Stimulated activated CD8-positive, alpha-beta memory T cell treated with anti-CD3 and anti-CD28 coated beads, Interleukin-7, amount 100 ng/mL, for 48 hours (primary cell): ENCODE data around the gene RPS28.
A peak's percentile ranks its signal among the peaks of the same experiment; 100 is the strongest.
"Not testable (repeated sequence)": the region's sequence is repeated elsewhere in the genome, so short reads cannot be mapped to it uniquely, and the experiment has no call there.

Experiments used
- DNase-seq, 2 donors: peaks; one replicate each; pipeline ENCODE4 v3.0.0-alpha.2; 2020; ENCODE audit warnings: low read depth in 1 of 2; ENCODE audit errors: extremely low read depth in 1 of 2

The RPS28 gene

DNA sequence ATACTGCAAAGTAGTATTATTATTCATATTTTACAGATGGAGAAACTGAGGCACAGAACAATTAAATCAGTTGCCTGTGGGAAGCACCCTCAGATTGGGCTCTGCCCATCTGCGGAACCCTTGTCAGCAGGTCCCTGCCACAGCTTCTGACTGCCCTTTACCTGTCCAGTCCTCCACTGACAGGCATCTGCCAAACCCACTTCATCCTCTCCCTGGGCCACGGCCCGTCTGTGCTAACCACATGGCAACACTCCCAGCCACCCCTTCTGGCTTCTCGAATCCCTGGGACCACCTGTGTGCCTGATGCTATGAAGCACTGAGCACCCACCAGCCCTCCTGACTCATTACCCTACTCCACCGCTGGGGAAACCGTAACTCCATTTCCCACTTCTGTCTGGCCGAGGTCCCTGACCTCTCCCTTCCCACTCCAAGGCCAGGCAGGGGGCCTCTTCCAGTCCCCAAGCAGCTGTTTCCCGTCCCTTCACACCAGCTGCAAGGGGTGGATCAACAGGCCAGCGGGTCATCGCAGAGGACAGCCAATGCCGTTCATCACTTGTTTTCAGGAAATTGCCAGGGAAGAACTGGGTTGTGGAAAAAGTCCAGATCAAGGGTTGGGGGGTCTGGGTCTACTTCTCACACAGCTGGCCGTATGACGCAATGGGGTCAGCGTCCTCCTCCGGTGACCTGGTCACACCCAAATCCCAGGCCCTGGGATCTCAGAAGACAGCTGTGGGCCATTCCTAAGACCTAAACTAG lies 19.2 kb downstream of the RPS28 start:
- no peak for DNase-seq

DNA sequence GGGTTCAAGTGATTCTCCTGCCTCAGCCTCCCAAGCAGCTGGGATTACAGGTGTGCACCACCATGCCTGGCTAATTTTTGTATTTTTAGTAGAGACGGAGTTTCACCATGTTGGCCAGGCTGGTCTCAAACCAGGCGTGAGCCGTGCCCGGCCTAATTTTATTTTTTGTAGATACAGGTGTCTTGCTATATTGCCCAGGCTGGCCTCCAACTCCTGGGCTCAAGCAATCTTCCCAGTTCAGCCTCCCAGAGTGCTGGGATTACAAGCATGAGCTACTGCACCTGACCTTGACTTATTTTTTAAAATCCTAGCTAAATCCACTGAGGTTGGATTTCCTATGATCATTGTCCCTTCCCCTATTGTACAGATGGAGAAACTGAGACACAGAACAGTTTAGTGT lies 20.2 kb downstream of the RPS28 start:
- not testable (repeated sequence) for DNase-seq

DNA sequence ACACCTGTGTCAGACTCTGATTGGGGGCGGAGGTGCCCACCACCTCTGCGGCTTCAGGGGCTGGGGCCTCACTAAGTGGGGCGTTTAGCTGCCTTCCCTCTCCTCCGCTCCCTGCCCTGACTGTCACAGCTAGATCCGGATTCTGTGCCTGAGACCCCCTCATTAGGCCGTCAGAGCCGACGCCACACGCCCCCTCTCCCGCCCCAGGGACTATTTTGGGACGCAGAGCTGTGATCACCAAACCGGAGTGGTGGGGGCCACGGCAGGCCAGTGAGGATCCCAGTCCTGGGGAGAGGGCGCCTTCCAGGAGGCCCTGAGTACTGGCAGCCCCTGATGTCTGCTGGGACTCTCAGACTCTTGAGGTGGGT lies 21.0 kb downstream of the RPS28 start:
- DNase-seq: no peak

DNA sequence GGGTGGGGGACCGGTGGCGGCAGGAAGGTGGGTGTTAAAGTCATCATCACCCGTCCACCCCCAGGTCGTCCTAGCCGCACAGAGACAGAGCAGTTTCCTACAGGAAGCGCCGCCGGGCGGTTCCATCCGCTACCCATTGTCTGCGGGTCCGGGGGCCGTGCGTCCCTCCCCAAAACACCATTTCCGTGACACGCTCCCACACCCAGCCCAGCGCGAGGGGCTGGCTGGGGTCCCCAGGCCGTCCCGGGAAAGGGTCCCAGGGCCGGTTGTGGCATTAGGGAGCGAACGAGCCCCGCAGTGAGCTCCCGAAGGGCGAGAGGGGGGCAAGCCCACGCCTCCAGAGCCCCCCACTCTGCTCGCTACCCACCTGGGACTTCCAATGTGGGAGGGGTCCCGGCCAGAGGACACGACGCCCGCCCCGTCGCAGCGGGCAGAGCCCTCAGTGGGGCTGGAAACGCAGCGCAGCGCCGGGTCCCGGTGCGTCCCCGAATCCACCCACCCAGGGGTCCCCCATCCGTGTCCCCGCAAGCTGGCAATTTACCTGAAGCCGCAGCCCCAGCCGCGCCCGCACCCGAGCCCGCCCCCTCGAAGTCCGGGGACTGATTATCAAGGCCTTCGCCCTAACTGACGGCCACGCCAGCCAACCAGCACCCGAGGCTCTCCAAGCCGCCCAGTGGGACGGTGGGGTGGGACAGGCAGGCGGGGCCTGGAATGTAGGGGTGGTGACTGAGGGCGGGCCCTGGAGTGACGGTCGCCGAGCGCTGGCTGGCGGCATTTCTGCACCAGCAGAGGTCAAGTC lies 21.6 kb downstream of the RPS28 start, which contains the start of gene KANK3:
TSS of gene KANK3 (minus strand) at position 579 of the 799 bp plus-strand sequence. CDS start 5,434 bp downstream, outside the sequence.
- DNase-seq: peak; percentile 84 to 92

DNA sequence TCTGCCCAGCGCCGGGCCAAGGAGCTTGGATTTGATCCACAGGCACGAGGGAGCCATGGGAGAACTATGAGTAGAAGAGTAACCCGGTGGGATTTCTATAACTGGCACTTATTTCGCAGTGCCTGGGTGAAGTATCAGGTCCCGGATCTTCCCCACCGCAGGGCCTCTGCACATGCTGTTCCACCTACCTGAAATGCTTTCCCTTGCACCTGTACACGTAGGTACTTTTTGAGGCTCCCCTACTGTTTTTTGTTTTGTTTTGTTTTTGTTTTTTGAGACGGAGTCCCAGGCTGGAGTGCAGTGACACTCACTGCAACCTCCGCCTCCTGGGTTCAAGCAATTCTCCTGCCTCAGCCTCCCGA lies 22.2 kb downstream of the RPS28 start:
- DNase-seq: no peak

DNA sequence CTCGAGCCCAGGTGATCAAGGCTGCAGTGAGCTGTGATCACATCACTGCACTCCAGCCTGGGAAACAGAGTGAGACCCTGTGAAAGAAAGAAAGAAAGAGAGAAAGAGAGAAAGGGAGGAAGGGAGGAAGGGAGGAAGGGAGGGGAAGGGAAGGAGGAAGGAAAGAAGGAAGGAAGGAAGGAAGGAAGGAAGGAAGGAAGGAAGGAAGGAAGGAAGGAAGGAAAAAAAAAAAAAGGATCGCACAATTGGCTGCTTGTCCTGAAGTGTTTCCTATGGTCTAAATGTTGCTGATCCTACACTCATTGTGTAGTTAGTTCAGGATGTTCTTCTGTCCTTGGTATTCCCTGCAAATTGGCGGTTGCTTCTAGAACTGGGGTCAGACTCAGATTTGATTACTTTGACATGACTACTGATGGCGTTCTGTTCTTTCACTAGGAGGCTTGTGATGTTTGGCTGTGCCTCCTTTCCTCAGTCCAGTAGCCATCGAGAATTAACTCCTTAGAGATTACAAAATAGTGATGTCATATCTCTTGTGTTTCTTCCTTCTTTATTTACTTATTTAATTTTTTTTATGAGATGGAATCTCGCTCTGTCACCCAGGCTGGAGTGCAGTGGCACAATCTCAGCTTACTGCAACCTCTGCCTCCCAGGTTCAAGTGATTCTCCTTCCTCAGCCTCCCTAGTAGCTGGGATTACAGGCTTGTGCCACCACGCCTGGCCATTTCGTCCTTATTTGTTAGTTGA lies 28.5 kb downstream of the RPS28 start:
- DNase-seq: not testable (repeated sequence)

DNA sequence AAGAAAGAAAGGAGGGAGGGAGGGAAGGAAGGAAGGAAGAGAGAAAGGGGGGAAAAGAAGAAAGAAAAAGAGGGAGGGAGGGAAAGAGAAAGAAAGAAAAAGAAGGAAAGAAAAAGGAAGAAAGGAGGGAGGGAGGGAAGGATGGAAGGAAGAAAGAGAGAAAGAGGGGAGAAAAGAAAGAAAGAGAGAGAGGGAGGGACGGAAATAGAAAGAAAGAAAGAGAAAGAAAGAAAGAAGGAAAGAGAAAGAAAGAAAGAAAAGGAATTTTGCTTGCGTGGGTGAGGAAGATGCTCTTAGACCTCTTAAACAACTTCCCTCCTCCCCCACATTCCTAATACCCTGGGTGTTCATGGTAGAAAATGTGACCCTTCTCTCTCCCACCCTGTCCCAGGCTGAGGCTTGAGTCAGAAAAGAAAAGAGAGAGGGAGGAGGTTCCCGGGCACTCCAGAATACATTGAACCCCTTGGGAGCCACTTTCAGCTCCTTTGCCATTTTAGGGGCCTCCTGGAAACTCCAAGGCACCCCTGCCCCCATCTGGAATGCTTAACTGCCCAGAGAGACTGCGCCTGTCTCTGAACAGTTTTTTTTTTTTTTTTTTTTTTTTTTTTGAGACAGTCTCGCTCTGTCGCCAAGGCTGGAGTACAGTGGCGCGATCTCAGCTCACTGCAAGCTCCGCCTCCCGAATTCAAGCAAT lies 31.0 kb downstream of the RPS28 start:
- no peak for DNase-seq

DNA sequence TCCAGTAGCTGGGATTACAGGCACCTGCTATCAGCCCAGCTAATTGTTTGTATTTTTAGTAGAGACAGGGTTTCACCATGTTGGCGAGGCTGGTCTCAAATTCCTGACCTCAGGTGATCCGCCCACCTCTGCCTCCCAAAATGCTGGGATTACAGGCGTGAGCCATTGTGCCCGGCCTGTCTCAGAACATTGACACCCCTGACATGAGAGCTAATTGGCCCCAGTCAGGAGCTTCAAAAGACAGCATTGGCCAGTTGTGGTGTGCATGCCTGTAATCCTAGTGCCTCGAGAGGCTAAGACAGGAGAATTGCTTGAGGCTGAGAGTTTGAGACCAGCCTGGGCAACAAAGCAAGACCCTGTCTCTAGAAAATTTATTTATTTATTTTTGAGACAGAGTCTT lies 31.5 kb downstream of the RPS28 start:
- DNase-seq: not testable (repeated sequence)

DNA sequence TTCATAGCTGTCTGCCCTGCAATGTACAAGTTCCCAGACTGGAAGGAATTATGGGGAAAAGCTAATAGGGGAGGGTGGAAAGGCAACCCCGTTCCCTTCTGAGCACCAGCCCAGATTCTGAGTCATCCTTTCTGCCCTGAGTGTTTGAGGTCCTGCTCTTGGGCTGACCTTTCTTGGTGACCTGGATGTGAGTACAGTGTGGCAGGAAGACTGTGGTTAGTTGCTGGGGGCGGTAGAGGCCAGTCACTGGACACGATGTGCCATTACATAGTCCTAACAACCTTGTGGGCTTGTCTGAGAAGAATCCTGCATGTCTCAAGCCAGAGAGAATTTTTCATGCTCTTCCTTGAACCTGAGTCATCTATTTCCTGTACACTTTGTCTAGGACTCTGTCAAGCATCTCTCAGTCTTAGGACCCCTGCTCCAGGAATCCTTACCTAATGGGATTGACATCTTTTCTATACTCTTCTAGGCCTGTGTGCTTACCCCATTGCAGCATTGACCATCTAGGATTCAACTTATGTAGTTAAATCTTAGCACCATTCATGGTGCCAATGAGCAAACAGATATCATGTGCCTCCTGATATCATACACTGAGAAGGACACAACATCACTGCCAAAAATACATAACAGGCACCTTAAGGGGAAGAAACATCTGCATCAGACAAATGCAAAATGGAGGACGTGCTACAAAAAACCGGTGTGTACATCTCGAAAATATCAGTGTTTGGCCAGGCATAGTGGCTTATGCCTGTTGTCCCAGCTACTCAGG lies 34.5 kb downstream of the RPS28 start:
- no peak for DNase-seq

DNA sequence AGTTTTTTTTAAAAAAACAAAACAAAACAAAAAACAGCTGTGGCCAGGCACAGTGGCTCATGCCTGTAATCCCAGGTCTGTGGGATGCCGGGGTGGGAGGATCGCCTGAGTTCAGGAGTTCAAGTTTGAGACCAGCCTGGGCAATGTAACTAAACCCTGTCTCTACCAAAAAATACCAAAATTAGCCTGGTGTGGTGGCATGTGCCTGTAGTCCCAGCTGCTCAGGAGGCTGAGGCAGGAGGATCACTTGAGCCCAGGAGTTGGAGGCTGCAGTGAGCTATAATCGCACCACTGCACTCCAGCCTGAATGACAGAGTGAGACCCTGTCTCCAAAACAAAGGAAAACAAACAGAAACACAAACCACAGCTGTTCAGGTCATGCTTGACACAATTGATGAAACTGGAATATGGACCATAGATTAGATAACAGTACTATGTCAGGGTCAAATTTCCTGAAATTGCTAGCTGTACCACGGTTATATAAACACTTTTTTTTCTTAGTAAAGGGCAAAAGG lies 35.8 kb downstream of the RPS28 start:
- no peak for DNase-seq

DNA sequence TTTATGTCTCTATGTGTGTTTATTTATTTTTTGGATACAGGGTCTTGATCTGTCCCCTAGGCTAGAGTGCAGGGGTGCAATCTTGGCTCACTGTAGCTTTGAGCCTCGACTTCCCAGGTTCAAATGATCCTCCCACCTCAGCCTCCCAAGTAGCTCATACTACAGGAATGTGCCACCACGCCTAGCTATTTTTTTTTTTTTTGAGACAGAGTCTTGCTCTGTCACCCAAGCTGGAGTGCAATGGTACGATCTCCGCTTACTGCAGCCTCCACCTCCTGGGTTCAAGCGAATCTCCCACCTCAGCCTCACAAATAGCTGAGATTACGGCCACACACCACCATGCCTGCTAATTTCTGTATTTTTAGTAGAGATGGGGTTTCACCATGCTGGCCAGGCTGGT lies 37.7 kb downstream of the RPS28 start:
- no peak for DNase-seq

DNA sequence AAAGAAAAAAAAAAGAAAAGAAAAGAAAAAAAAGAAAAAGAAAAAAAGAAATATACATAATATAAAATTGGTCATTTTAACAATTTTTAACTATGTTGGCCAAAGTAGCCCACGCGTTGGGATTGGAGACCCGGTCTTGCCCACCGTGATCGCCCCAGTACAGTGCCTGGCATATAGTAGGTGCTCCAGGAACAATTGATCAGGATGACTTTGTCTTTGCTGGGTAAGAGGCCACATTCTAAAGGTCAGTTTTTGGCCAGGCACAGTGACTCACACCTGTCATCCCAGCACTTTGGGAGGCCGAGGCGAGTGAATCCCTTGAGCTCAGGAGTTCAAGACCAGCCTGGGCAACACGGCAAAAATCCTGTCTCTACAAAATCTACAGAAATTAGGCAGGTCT lies 38.9 kb downstream of the RPS28 start:
- DNase-seq: no peak

DNA sequence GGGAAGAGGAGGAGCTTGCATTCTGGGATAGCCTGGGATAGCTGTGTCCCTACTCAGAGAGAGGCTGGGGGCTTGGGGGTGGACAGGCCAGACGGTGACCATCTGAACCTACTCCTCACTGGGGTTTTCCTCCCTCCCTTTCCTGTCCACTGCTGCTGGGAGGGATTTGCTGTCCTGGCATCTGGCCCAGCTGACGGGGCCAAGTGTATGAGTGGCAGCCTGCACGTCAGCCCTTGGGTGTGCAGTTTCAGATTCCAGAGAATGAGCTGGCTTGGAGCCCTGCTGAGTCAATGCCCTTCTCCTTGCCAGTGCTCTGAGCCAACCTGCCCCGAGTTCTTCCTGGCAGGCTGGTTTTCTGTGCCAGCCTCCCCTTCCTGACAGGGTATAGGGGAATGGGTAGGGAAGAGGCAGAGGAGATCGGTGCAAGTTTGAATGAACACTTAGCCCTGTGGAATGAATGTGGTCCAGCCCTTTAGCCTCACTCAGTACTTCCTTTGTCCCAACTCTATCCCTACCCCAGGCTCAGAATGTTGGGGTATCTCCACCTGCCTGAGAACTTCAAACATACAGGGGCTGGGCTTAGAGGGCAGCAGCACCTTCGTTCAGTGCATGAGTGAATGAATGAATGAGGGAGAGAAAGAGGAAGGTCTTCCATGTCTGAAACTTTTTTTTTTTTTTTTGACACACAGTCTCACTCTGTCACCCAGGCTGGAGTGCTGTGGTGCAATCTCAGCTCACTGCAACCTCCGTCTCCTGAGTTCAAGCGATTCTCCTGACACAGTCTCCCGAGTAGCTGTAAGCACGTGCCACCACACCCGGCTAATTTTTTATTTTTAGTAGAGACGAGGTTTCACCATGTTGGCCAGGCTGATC lies 40.9 kb downstream of the RPS28 start:
- DNase-seq: no peak

DNA sequence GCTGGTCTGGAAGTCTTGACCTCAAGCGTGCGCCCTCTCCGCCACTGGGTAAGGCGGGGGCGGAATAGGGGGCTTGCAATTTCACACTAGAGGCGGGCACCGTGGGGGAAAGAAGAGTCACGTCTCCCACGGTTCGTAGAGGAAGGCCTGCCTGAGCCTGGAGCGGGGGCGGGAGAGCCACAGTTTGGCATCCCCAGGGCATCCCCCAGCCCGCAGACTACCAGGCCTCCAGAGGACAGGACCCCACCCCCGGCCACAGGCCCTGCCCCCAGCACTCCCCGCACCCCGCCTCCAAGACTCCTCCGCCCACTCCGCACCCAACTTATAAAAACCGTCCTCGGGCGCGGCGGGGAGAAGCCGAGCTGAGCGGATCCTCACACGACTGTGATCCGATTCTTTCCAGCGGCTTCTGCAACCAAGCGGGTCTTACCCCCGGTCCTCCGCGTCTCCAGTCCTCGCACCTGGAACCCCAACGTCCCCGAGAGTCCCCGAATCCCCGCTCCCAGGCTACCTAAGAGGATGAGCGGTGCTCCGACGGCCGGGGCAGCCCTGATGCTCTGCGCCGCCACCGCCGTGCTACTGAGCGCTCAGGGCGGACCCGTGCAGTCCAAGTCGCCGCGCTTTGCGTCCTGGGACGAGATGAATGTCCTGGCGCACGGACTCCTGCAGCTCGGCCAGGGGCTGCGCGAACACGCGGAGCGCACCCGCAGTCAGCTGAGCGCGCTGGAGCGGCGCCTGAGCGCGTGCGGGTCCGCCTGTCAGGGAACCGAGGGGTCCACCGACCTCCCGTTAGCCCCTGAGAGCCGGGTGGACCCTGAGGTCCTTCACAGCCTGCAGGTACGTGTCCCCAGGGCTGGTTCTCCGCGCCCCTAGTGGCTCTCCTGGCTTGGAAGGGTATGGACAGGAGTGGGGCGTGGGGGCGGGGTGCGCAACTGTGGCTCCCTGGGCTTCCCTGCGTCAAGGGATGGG lies 42.8 kb downstream of the RPS28 start, which contains the start of gene ANGPTL4:
TSS of gene ANGPTL4 (plus strand) at position 353 of the 969 bp plus-strand sequence. CDS start at position 520, 167 bp downstream.
- peak; percentile 37 to 60 for DNase-seq

DNA sequence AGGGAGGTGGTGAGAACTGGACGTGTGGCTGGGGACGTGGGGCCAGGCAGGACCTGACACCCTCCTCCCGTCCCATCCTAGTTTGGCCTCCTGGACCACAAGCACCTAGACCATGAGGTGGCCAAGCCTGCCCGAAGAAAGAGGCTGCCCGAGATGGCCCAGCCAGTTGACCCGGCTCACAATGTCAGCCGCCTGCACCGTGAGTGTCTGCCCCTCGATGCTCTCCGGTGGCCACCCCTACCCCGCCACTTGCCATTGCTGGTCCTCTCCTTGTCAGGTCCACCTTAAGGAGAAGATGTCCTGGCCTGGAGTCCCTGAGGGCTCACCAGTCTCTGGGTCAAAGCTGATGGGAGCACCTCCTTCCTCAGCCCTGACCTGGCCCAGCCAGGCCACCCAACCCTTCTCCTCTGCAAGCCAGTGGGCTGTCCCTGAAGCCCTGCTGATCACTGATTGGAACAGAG lies 44.9 kb downstream of the RPS28 start:
- no peak for DNase-seq

DNA sequence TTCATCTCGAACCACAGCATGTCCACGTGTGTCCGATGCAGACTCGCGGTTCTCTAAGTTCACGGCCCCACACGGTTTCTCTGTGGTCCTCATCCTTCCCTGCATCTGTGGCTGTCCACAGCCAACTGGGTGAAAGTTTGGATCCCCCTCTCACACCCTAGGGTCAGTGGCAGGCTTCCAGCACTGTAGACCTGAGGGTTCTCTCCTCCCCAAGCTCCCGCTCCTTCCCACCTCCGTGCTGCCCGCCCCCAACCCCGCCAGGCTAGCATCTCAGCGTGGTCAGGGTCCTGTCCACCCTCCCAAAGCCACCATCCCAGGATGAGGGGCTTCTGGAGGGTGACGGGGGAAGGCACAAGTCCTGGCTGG lies 45.6 kb downstream of the RPS28 start:
- no peak for DNase-seq

DNA sequence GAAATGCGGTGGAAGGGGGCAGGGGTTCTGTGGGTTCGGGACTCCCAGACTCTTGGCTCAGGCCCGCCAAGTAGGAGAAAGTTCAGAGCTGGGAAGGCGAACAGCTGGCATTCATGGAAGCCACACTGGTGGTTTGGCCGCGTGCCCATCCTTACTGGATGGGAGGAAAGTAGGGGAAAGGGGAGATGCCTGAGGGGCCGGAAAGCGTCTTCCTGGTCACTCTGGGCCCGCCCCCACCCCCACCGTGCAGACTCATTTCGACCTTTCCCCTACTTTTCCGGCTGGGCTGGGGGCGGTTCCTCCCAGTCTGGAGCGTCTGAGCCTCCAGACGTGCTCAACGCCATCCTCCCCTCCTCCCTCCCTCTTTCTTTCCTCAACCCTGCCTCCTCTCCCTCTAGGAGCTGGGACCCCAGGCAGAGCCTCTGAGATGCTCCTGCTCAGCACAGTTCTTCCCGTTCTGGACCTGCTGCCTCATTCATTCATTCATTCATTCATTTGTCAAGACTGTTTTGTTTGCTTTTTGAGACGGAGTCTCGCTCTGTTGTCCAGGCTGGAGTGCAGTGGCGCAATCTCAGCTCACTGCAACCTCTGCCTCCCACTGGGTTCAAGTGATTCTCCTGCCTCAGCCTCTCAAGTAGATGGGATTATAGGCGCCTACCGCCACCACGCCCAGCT lies 46.2 kb downstream of the RPS28 start:
- no peak for DNase-seq
